Measurements from ENCODE around the gene GNB1. TPM values are rescaled to one million over a fixed set of nuclear protein-coding genes. Genes with fewer than 3 reads are reported as not detected.

Gene GNB1
- total RNA-seq = 327 TPM in 2 replicates
- long read RNA-seq, transcript GNB1-201 (12 exons, 3,132 nt) = major isoform, 35 of 179 reads
- long read RNA-seq, partial matches to known transcripts = 115 of 179 reads
- long read RNA-seq, other reads (novel, unspliced or antisense) = 24 of 179 reads

GRCh38 chr1:1890506-1891348, at the start of gene GNB1:
Gene GNB1 (minus strand): TSS chr1:1891087. CDS start chr1:1825453, 65,634 bp downstream.
- no peaks in the 10 kb centered on the region for H3K9me3 Mint-ChIP-seq (ENCODE audit: low read depth)

GRCh38 chr1:1940123-1940425, 49.2 kb upstream of the GNB1 start:
- Mint-ChIP-seq H3K36me3 (ENCODE audit: insufficient read depth) (no peaks in the 10 kb centered on the region), H3K4me1 (ENCODE audit: low read depth) (peaks cover 2% of the 10 kb centered on the region), H3K27me3 (peaks cover 9% of the 10 kb centered on the region), H3K4me3 (ENCODE audit: low read depth) (no peak overlapping the region), H3K27ac (no peak overlapping the region), H3K9me3 (ENCODE audit: low read depth) (peaks cover 3% of the 10 kb centered on the region)
- no peak for DNase-seq (ENCODE audit: low spot score, unreplicated experiment)
- no peak for TF ChIP-seq CTCF (IDR thresholded peaks at IDR 0.05; ENCODE audit: unreplicated experiment)

More at GRCh38 chr1:1890506-1891348, at the start of gene GNB1:
- Mint-ChIP-seq H3K27me3 (peaks cover 7% of the 10 kb centered on the region), H3K27ac (peak within 1 kb of the TSS; percentile 88), H3K36me3 (ENCODE audit: insufficient read depth) (peaks cover 4% of the 10 kb centered on the region), H3K4me3 (ENCODE audit: low read depth) (peak within 1 kb of the TSS; percentile 84), H3K4me1 (ENCODE audit: low read depth) (peaks cover 33% of the 10 kb centered on the region)
- peak; percentile 83 for DNase-seq (ENCODE audit: low spot score, unreplicated experiment)
- no peak for TF ChIP-seq CTCF (IDR thresholded peaks at IDR 0.05; ENCODE audit: unreplicated experiment)

GRCh38 chr1:1939296-1940122, 48.6 kb upstream of the GNB1 start:
- Mint-ChIP-seq H3K27ac (no peak overlapping the region), H3K4me3 (ENCODE audit: low read depth) (no peak overlapping the region), H3K4me1 (ENCODE audit: low read depth) (peaks cover 2% of the 10 kb centered on the region), H3K36me3 (ENCODE audit: insufficient read depth) (no peaks in the 10 kb centered on the region), H3K27me3 (peaks cover 9% of the 10 kb centered on the region), H3K9me3 (ENCODE audit: low read depth) (peaks cover 3% of the 10 kb centered on the region)
- TF ChIP-seq CTCF (IDR thresholded peaks at IDR 0.05; ENCODE audit: unreplicated experiment) = no peak
- no peak for DNase-seq (ENCODE audit: low spot score, unreplicated experiment)

GRCh38 chr1:1938613-1939295, 47.9 kb upstream of the GNB1 start:
- Mint-ChIP-seq H3K4me3 (ENCODE audit: low read depth) (no peak overlapping the region), H3K36me3 (ENCODE audit: insufficient read depth) (no peaks in the 10 kb centered on the region), H3K4me1 (ENCODE audit: low read depth) (no peaks in the 10 kb centered on the region), H3K27ac (no peak overlapping the region), H3K9me3 (ENCODE audit: low read depth) (peaks cover 8% of the 10 kb centered on the region), H3K27me3 (peaks cover 9% of the 10 kb centered on the region)
- DNase-seq (ENCODE audit: low spot score, unreplicated experiment) = no peak
- no peak for TF ChIP-seq CTCF (IDR thresholded peaks at IDR 0.05; ENCODE audit: unreplicated experiment)

DNA sequence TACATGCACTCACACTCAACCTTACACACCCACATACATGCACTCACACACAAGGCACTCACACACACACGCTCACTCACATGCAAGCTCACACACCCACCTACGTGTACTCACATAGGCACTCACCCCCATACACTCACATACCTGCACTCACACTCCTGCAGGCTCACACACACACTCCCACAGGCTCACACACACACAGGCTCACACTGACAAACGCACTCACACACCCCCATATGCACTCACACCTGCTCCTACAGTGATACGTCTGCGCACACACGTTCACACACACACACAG, 47.3 kb upstream of the GNB1 start:
- no peak for TF ChIP-seq CTCF (IDR thresholded peaks at IDR 0.05; ENCODE audit: unreplicated experiment)
- Mint-ChIP-seq H3K9me3 (ENCODE audit: low read depth) (peaks cover 8% of the 10 kb centered on the region), H3K4me3 (ENCODE audit: low read depth) (no peak overlapping the region), H3K36me3 (ENCODE audit: insufficient read depth) (no peaks in the 10 kb centered on the region), H3K27ac (no peak overlapping the region), H3K27me3 (peaks cover 9% of the 10 kb centered on the region), H3K4me1 (ENCODE audit: low read depth) (no peaks in the 10 kb centered on the region)
- DNase-seq (ENCODE audit: low spot score, unreplicated experiment) = no peak

All from progenitor cell of endocrine pancreas (in vitro differentiated cells).